HCT116 (cell line): ENCODE results near the gene MMRN1.

ENCODE experiments used
- CTCF ChIP-seq, 3 experiments: fragments of 200-600 bp in 1 of 3; sonication (generic) in 1 of 3; IDR thresholded peaks in 2 of 3; conservative IDR thresholded peaks in 1 of 3; 2 replicates each; pipeline ENCODE4 v1.5.1; 2012 to 2017; ENCODE audit warnings: low read depth in 2 of 3, low read length in 2 of 3, antibody characterized with exemption in 1 of 3, borderline replicate concordance in 1 of 3, control low read depth in 1 of 3, mild to moderate bottlenecking in 1 of 3, mixed read lengths in 1 of 3, mixed run types in 1 of 3, moderate library complexity in 1 of 3; ENCODE audit not compliant: insufficient read depth in 1 of 3
- EGR1 ChIP-seq: IDR thresholded peaks from 2 replicates; pipeline ENCODE4 v1.6.1; 2012; ENCODE audit warnings: low read depth
- EZH2 ChIP-seq: fragments of 200-600 bp; sonication (generic); IDR thresholded peaks from 2 replicates; pipeline ENCODE4 v1.6.1; 2017; ENCODE audit warnings: antibody characterized with exemption, mixed run types
- MAX ChIP-seq: IDR thresholded peaks from 2 replicates; pipeline ENCODE4 v1.6.1; 2012
- POLR2A ChIP-seq: IDR thresholded peaks from 2 replicates; pipeline ENCODE4 v1.7.0; 2011; ENCODE audit warnings: borderline replicate concordance; ENCODE audit not compliant: insufficient read depth, insufficient read length; ENCODE audit errors: extremely low read depth
- POLR2AphosphoS5 ChIP-seq: IDR thresholded peaks from 2 replicates; pipeline ENCODE4 v1.6.1; 2011; ENCODE audit warnings: mild to moderate bottlenecking, low read depth, low read length, moderate library complexity
- SIN3A ChIP-seq: IDR thresholded peaks from 2 replicates; pipeline ENCODE4 v1.6.1; 2012; ENCODE audit warnings: low read depth
- SRF ChIP-seq: IDR thresholded peaks from 2 replicates; pipeline ENCODE4 v1.6.1; 2012; ENCODE audit warnings: low read depth
- TCF7L2 ChIP-seq: IDR thresholded peaks from 2 replicates; pipeline ENCODE4 v1.7.0; 2011; ENCODE audit warnings: borderline replicate concordance, inconsistent platforms; ENCODE audit not compliant: insufficient read depth, insufficient read length; ENCODE audit errors: extremely low read depth
- ZNF274 ChIP-seq: fragments of 200-500 bp; sonication (Bioruptor generic); IDR thresholded peaks from 2 replicates; pipeline ENCODE4 v1.6.1; 2014; ENCODE audit warnings: mild to moderate bottlenecking, low read depth, low read length, inconsistent platforms
- TF ChIP-seq, protein P1 (sequence below): IDR thresholded peaks from 2 replicates; pipeline ENCODE4 v1.6.1; 2012; ENCODE audit warnings: low read depth

- TF ChIP-seq POLR2AphosphoS5 (no peak), CTCF (IDR thresholded peaks at IDR 0.05 in 2 of 3, conservative IDR thresholded peaks at IDR 0.05 in 1 of 3; ENCODE audit: borderline replicate concordance in 1 of 3, insufficient read depth in 1 of 3, low read depth in 2 of 3, low read length in 2 of 3) (no peak), POLR2A (no peak), ZNF274 (no peak), EZH2 (no peak), TCF7L2 (no peak), MAX (no peak), SIN3A (no peak), EGR1 (no peak), SRF (no peak)
- TF ChIP-seq, protein P1, sequence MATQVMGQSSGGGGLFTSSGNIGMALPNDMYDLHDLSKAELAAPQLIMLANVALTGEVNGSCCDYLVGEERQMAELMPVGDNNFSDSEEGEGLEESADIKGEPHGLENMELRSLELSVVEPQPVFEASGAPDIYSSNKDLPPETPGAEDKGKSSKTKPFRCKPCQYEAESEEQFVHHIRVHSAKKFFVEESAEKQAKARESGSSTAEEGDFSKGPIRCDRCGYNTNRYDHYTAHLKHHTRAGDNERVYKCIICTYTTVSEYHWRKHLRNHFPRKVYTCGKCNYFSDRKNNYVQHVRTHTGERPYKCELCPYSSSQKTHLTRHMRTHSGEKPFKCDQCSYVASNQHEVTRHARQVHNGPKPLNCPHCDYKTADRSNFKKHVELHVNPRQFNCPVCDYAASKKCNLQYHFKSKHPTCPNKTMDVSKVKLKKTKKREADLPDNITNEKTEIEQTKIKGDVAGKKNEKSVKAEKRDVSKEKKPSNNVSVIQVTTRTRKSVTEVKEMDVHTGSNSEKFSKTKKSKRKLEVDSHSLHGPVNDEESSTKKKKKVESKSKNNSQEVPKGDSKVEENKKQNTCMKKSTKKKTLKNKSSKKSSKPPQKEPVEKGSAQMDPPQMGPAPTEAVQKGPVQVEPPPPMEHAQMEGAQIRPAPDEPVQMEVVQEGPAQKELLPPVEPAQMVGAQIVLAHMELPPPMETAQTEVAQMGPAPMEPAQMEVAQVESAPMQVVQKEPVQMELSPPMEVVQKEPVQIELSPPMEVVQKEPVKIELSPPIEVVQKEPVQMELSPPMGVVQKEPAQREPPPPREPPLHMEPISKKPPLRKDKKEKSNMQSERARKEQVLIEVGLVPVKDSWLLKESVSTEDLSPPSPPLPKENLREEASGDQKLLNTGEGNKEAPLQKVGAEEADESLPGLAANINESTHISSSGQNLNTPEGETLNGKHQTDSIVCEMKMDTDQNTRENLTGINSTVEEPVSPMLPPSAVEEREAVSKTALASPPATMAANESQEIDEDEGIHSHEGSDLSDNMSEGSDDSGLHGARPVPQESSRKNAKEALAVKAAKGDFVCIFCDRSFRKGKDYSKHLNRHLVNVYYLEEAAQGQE, result no peak
Measured at GRCh38 chr4:89909889-89910288, 15.2 kb downstream of the MMRN1 start.
